ENCODE data around the gene LRRC8A.
"Not testable (repeated sequence)": the region's sequence is repeated elsewhere in the genome, so short reads cannot be mapped to it uniquely, and the experiment has no call there.

The LRRC8A gene

GRCh38 chr9:128841694-128842492 lies 40.0 kb upstream of the LRRC8A start:
- no peak overlapping the region for H3K4me3 ChIP-seq (ENCODE audit: low read depth, low read length)
- TF ChIP-seq, protein P1, sequence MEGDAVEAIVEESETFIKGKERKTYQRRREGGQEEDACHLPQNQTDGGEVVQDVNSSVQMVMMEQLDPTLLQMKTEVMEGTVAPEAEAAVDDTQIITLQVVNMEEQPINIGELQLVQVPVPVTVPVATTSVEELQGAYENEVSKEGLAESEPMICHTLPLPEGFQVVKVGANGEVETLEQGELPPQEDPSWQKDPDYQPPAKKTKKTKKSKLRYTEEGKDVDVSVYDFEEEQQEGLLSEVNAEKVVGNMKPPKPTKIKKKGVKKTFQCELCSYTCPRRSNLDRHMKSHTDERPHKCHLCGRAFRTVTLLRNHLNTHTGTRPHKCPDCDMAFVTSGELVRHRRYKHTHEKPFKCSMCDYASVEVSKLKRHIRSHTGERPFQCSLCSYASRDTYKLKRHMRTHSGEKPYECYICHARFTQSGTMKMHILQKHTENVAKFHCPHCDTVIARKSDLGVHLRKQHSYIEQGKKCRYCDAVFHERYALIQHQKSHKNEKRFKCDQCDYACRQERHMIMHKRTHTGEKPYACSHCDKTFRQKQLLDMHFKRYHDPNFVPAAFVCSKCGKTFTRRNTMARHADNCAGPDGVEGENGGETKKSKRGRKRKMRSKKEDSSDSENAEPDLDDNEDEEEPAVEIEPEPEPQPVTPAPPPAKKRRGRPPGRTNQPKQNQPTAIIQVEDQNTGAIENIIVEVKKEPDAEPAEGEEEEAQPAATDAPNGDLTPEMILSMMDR (conservative IDR thresholded peaks at IDR 0.05; ENCODE audit: low read depth, low read length): no peak
- no peak for DNase-seq (ENCODE audit: low read depth)

GRCh38 chr9:128843171-128843570 lies 38.8 kb upstream of the LRRC8A start:
- DNase-seq (ENCODE audit: low read depth); H3K4me3 ChIP-seq (ENCODE audit: low read depth, low read length): not testable (repeated sequence)

- TF ChIP-seq, protein P1 (conservative IDR thresholded peaks at IDR 0.05; ENCODE audit: low read depth, low read length): no peak
- H3K4me3 ChIP-seq (ENCODE audit: low read depth, low read length): no peak overlapping the region
- peak; percentile 28 for DNase-seq (ENCODE audit: low read depth)
Measured at GRCh38 chr9:128845186-128845931, 36.6 kb upstream of the LRRC8A start.

- DNase-seq (ENCODE audit: low read depth): no peak
- no peak overlapping the region for H3K4me3 ChIP-seq (ENCODE audit: low read depth, low read length)
- TF ChIP-seq, protein P1 (conservative IDR thresholded peaks at IDR 0.05; ENCODE audit: low read depth, low read length): no peak
Measured at GRCh38 chr9:128846680-128847030, 35.3 kb upstream of the LRRC8A start.

GRCh38 chr9:128847803-128848202 lies 34.1 kb upstream of the LRRC8A start:
- H3K4me3 ChIP-seq (ENCODE audit: low read depth, low read length): no peak overlapping the region
- no peak for DNase-seq (ENCODE audit: low read depth)

DNA sequence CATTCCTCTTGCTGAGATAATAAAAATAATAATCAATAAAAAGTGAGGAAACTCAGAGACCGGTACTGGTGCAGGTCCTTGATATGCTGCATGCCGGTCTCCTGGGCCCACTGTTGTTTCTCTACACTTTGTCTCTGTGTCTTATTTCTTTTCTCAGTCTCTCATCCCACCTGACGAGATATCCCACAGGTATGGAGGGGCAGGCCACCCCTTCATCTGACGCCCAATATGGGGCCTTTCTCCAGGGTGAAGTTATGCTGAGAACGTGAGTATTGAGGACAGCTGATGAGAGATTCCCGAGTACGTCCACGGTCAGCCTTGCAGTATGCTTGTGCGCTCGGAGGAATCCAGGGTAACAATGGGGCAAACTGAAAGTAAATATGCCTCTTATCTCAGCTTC lies 30.9 kb upstream of the LRRC8A start:
- not testable (repeated sequence) for H3K4me3 ChIP-seq (ENCODE audit: low read depth, low read length); DNase-seq (ENCODE audit: low read depth)

More at GRCh38 chr9:128847803-128848202, 34.1 kb upstream of the LRRC8A start:
- TF ChIP-seq, protein P1 (conservative IDR thresholded peaks at IDR 0.05; ENCODE audit: low read depth, low read length): no peak

- DNase-seq (ENCODE audit: low read depth): peak; percentile 72
- not testable (repeated sequence) for H3K4me3 ChIP-seq (ENCODE audit: low read depth, low read length)
- TF ChIP-seq, protein P1 (conservative IDR thresholded peaks at IDR 0.05; ENCODE audit: low read depth, low read length): peak; percentile 60
Measured at GRCh38 chr9:128851779-128852600, 29.9 kb upstream of the LRRC8A start.

GRCh38 chr9:128852646-128853045 lies 29.3 kb upstream of the LRRC8A start:
- H3K4me3 ChIP-seq (ENCODE audit: low read depth, low read length); DNase-seq (ENCODE audit: low read depth): not testable (repeated sequence)

- DNase-seq (ENCODE audit: low read depth); H3K4me3 ChIP-seq (ENCODE audit: low read depth, low read length): not testable (repeated sequence)
Measured at GRCh38 chr9:128854454-128854853, 27.5 kb upstream of the LRRC8A start.

DNA sequence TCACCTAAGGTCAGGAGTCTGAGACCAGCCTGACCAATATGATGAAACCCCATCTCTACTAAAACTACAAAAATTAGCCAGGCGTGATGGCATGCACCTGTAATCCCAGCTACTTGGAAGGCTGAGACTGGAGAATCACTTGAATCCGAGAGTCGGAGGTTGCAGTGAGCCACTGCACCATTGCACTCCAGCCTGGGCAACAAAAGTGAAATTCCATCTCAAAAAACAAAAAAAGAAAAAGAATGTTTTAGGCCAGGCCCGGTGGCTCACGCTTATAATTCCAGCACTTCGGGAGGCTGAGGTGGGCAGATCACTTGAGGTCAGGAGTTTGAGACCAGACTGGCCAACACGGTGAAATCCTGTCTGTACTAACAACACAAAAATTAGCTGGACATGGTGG lies 23.5 kb upstream of the LRRC8A start:
- not testable (repeated sequence) for DNase-seq (ENCODE audit: low read depth); H3K4me3 ChIP-seq (ENCODE audit: low read depth, low read length)
